Ascending aorta (tissue), 2 donors: ENCODE results near the gene HIVEP3. TPM values are rescaled to one million over a fixed set of nuclear protein-coding genes. Genes with fewer than 3 reads are reported as not detected.

Experiments
- DNase-seq, 2 donors: peaks; one replicate each; pipeline ENCODE4 v3.0.0-alpha.2; 2019; ENCODE audit warnings: low spot score in 2 of 2
- H3K27ac ChIP-seq, 2 donors: fragments of 200-600 bp; sonication (generic); one replicate each; pipeline ENCODE4 v1.5.1; 2016 to 2017; ENCODE audit warnings: mild to moderate bottlenecking in 1 of 2
- H3K27me3 ChIP-seq: fragments of 200-600 bp; sonication (generic); one replicate; pipeline ENCODE4 v1.5.1; 2017
- H3K36me3 ChIP-seq, 2 donors: fragments of 200-600 bp; sonication (generic); one replicate each; pipeline ENCODE4 v1.5.1; 2016
- H3K4me1 ChIP-seq, 2 donors: fragments of 200-600 bp; sonication (generic); one replicate each; pipeline ENCODE4 v1.5.1; 2016 to 2017; ENCODE audit warnings: mild to moderate bottlenecking in 1 of 2
- H3K4me3 ChIP-seq, 2 donors: fragments of 200-600 bp; sonication (generic); one replicate each; pipeline ENCODE4 v1.5.1; 2016 to 2017; ENCODE audit warnings: mild to moderate bottlenecking in 1 of 2
- H3K9me3 ChIP-seq, 2 donors: fragments of 200-600 bp; sonication (generic); one replicate each; pipeline ENCODE4 v1.5.1; 2016
- intact Hi-C: fragments of 100-400 bp; cut with DNase I; formaldehyde crosslinking; loops from one replicate; pipeline ENCODE4 v1.15.1; 2023
- total RNA-seq: library from RNA; depleted of rRNA; stranded (reverse); fragments of >200 nt; gene quantifications from one replicate; pipeline ENCODE4 v1.1.0, GENCODE V29; 2016
- TF ChIP-seq, protein P1 (sequence below), 3 experiments: fragments of 200-600 bp in 2 of 3; fragments of 450-650 bp in 1 of 3; sonication (generic) in 2 of 3; IDR thresholded peaks; one replicate each; pipeline ENCODE4 v1.5.1; 2016 to 2019; ENCODE audit warnings: antibody characterized with exemption in 3 of 3, mild to moderate bottlenecking in 1 of 3, moderate library complexity in 1 of 3

The HIVEP3 gene
- total RNA-seq, 1 donor from 2014 or later: 0.32 TPM

DNA sequence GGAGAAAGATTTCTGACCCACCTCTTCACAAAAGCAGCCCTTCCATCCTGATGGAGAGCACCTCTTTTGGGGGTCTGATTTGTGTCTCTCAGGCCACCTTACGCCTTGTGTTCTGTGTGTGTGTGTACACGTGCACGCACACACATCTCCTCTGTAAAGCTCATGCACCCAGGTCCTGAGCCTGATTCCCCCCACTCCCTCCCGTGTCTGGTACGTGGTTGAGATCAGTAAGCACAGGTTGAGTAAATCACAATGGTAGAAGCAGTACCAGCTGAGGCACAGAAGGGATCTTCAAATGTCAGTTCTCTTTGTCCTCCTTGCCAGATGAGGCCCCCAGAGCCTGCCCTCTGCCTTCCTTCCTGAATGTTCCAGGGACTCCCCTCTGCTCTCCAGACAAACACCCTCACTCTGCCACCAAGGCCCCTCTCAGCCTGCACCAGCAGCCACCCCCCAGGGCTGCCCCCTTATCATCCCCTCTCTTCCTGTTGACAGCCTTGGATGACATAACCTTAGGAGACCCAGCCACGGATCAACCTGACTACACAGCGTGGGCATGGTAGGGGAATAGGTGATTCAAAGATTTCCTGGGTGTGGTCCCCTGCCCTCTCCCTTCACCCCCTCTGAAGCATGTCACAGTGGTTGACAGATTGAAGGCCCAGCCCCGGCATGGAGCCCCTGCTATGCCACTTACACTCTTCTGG lies 112.8 kb downstream of the HIVEP3 start:
- Histone ChIP-seq H3K9me3 (no peaks in the 10 kb centered on the region), H3K27ac (no peak overlapping the region), H3K36me3 (no peaks in the 10 kb centered on the region), H3K4me1 (peaks cover 3 to 9% of the 10 kb centered on the region in 2 donors), H3K4me3 (no peak overlapping the region), H3K27me3 (no peaks in the 10 kb centered on the region)
- TF ChIP-seq, protein P1, sequence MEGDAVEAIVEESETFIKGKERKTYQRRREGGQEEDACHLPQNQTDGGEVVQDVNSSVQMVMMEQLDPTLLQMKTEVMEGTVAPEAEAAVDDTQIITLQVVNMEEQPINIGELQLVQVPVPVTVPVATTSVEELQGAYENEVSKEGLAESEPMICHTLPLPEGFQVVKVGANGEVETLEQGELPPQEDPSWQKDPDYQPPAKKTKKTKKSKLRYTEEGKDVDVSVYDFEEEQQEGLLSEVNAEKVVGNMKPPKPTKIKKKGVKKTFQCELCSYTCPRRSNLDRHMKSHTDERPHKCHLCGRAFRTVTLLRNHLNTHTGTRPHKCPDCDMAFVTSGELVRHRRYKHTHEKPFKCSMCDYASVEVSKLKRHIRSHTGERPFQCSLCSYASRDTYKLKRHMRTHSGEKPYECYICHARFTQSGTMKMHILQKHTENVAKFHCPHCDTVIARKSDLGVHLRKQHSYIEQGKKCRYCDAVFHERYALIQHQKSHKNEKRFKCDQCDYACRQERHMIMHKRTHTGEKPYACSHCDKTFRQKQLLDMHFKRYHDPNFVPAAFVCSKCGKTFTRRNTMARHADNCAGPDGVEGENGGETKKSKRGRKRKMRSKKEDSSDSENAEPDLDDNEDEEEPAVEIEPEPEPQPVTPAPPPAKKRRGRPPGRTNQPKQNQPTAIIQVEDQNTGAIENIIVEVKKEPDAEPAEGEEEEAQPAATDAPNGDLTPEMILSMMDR (IDR thresholded peaks at IDR 0.05): no peak
- DNase-seq: no peak
- intact Hi-C loops: no loop called here

DNA sequence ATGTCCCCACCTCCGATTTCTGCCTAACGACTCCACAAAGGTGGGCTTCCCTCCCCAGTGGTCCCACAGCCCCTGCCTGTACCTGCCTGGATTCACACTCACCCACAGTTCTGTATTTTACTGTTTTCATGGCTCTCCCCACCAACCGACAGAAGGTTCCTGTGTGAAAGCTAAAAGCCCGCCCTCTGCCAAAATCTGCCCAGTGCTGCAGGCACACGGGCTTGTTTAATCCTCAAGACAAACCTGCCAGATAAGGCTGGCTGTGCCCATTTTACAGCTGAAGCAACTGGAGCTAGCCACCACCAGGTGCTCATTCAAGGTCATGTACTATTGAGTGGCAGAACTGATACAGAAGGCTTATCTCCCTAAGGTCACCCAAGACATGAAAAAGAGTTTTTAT lies 114.5 kb downstream of the HIVEP3 start:
- TF ChIP-seq, protein P1 (IDR thresholded peaks at IDR 0.05): no peak
- H3K27me3 ChIP-seq: no peaks in the 10 kb centered on the region
- H3K9me3 ChIP-seq: no peaks in the 10 kb centered on the region
- no peak for DNase-seq
- H3K36me3 ChIP-seq: no peaks in the 10 kb centered on the region
- intact Hi-C loops: no loop called here
- no peak overlapping the region for H3K4me3 ChIP-seq
- no peak overlapping the region for H3K27ac ChIP-seq
- peaks cover 3 to 9% of the 10 kb centered on the region in 2 donors for H3K4me1 ChIP-seq

DNA sequence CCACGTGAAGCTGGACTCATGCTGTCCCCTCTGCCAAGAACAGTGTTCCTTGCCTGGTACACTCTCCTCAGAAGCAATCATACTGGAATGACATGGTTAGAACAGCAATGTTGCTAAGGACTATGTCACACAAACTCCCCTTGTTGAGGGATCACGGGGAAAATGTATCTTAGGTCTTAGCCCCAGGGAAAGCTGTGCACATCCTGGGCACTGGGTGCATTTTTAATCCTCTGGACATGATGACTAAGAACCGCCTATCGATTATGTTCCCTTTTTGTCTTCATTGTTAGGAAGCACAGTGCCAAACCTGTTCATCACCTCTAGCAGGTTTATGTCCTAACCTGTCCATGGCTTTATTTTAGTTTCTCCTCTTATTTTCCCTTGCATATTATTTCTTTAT lies 115.1 kb downstream of the HIVEP3 start:
- DNase-seq: no peak
- intact Hi-C loops: no loop called here

DNA sequence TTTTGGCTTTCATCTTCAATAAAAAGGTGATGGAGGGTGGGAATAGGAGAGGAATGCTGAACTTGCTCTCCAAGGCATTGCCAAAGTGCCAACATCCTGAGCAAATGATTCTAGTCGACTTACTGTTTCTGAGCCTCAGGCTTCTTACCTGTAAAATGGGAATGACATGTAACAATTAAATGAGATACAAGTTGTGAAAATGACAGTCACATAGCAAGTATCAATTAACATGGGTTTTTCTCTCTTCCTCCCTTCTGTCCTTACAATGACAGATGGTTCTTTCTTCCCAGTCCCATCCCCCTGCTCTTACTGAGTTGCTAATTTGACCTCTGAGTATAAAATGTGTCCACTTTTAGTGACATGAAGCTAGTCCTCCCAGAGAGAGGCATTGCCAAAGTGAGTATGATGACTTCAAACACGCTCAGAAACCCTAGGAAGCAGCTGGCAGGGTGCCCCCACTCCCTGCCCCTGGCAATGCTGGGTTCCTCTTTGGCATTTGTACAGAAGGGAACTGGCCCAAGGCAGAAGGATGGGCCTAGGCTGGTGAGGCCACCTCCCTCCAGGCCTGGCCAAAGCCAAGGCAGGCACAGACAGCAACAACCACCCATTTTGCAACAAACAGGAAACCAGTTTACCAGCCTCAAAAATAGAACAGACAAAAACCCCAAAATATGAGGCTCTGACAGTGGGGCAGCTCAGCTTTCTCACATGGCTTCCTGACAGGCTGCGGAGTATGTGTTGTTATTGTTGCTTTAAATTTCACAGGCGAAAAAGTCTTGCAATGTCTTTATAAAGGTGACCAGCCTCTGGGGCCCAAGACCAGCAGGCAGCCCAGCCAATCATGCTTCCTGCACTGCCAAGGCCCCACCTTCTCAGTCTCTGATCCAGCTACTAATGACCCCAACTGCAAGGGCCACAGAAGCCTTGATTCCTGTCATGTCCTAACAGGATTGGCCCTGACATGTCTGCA lies 115.9 kb downstream of the HIVEP3 start:
- Histone ChIP-seq H3K4me3 (no peak overlapping the region), H3K9me3 (no peaks in the 10 kb centered on the region), H3K36me3 (no peaks in the 10 kb centered on the region), H3K4me1 (peaks cover 3 to 9% of the 10 kb centered on the region in 2 donors), H3K27ac (peak overlapping the region in 1 of 2 donors; percentile 12), H3K27me3 (no peaks in the 10 kb centered on the region)
- peak; percentile 55 to 82 for DNase-seq
- TF ChIP-seq, protein P1 (IDR thresholded peaks at IDR 0.05): no peak
- intact Hi-C loops: no loop called here

More for the DNA sequence above, 115.1 kb downstream of the HIVEP3 start:
- H3K4me3 ChIP-seq: no peak overlapping the region
- peak overlapping the region in 1 of 2 donors; percentile 12 for H3K27ac ChIP-seq
- no peaks in the 10 kb centered on the region for H3K27me3 ChIP-seq
- peaks cover 3 to 9% of the 10 kb centered on the region in 2 donors for H3K4me1 ChIP-seq
- H3K9me3 ChIP-seq: no peaks in the 10 kb centered on the region
- TF ChIP-seq, protein P1 (IDR thresholded peaks at IDR 0.05): no peak
- H3K36me3 ChIP-seq: no peaks in the 10 kb centered on the region

DNA sequence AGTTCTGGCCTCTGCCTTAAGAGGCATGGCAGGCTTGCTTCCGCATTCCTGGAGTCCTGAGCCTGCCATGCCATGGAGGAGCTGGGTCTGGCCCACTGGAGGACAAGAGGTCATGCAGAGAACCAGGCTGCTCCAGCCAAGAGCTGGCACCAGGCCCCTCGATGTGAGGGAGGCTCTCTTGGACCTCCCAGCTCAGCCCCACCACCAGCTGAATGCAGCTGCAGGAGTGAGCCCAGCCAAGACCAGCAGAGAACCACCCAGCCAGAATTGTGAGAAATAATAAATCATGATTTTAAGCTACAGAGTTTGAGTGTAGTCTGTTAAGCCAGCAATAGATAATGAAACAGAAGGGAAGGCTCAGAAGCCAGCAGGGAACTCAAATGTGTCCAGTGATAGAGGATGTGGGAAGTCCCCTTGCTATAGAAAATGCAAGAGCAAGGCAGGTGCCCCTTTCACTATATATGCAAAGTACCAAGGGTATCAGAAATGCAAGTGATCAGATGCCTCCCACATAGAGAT lies 118.4 kb downstream of the HIVEP3 start:
- Histone ChIP-seq H3K9me3 (no peaks in the 10 kb centered on the region), H3K27me3 (no peaks in the 10 kb centered on the region), H3K4me3 (no peak overlapping the region), H3K36me3 (no peaks in the 10 kb centered on the region), H3K4me1 (peaks cover 3 to 9% of the 10 kb centered on the region in 2 donors), H3K27ac (no peak overlapping the region)
- TF ChIP-seq, protein P1 (IDR thresholded peaks at IDR 0.05): no peak
- intact Hi-C loops: no loop called here
- DNase-seq: no peak
